Stimulated activated CD8-positive, alpha-beta memory T cell treated with anti-CD3 and anti-CD28 coated beads, Interleukin-15, amount 100 ng/mL, for 24 hours (primary cell): Measurements from ENCODE around the gene ZSCAN5C.
"Not testable (repeated sequence)": the region's sequence is repeated elsewhere in the genome, so short reads cannot be mapped to it uniquely, and the experiment has no call there.

ENCODE experiments used
- DNase-seq: peaks from one replicate; pipeline ENCODE4 v3.0.0-alpha.2; 2020; ENCODE audit warnings: low read depth

The ZSCAN5C gene

DNA sequence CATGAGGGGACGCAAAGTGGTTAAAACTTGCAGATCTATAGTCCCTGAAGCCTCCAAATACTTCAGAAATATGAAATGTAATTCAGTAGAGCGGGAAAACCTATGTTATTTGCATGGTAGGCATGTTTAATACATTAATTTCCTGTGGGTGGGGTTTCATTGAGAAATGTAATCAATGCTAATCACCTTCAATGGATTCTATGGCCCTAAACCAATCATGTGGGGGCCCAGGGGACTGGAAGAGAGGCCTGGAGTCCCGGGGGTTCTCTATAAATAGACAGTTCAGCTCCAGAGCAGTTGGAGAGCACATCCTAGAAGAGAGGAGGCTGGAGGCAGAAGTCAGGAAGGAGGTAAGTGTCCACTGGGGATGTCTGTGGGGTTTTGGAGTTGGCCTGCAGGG is at the start of gene ZSCAN5C:
Gene ZSCAN5C (plus strand): TSS at position 301 of the 400 bp plus-strand sequence. CDS start 3,641 bp downstream, outside the sequence.
- no peak for DNase-seq

DNA sequence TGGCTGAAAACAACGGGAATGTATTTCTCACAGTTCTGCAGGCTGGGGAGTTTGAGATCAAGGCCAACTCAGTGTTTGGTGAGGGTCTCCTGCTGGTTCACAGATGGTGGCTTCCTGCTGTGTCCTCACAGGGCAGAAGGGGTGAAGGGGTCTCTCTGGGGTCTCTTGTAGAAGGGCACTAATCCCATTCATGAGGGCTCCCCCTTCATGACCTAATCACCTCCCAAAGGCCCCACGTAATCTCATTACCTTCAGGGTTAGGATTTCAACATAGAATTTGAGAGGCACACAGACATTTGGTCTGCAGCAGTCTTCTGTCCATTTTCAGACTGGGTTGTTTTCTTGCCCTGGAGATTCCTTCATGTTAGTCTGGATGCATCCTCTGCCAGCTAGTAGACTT is 49.4 kb upstream of the ZSCAN5C start:
- DNase-seq, result no peak

GRCh38 chr19:56153507-56153906 is 48.6 kb upstream of the ZSCAN5C start:
- no peak for DNase-seq

GRCh38 chr19:56155124-56155687 is 46.9 kb upstream of the ZSCAN5C start:
- DNase-seq, result no peak

GRCh38 chr19:56156768-56157167 is 45.3 kb upstream of the ZSCAN5C start:
- no peak for DNase-seq

DNA sequence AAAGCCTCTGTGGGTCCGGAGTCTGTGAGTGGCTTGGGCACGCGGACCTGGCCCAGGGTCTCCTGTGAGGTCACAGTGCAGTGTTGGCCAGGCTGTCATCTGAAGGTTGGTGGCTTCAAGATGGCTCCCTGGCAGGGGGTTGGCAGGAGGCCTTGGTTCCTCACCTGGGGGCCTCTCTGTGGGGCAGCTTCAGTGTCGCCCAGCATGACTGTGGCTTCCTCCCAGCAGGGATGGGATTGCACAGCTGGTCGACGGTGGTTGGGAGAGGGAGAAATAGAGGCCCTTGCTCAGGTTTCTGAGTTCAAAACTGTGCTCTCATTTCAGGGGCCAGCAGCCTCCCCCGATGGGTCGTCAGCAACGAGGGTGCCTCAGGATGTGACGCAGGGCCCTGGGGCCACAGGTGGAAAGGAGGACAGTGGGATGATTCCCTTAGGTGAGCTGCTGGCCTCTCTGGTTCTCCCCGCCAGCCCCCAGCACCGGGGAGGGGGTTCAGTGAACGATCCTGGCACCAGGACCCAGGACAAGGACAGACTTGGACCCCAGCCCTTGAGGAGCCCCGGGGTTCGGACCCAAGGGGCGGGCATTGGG is 43.8 kb upstream of the ZSCAN5C start:
- DNase-seq, result no peak

DNA sequence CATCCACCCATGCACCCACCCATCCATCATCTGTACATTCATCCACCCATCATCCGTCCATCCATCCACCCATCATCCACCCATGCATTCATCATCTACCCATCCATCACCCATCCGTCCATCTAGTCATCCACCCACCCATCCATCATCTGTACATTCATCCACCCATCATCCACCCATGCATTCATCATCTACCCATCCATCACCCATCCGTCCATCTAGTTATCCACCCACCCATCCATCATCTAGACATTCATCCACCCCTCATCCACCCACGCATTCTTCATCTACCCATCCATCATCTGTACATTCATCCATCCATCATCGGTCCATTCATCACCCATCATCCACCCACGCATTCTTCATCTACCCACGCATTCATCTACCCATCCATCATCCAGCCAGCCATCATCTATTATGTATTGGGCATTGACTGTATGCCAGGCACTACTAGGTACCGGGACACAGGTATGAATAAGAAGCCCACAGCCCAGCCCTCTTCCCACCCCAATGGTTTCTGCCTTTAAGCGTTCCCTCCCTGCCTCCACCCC is 43.0 kb upstream of the ZSCAN5C start:
- DNase-seq, result no peak

DNA sequence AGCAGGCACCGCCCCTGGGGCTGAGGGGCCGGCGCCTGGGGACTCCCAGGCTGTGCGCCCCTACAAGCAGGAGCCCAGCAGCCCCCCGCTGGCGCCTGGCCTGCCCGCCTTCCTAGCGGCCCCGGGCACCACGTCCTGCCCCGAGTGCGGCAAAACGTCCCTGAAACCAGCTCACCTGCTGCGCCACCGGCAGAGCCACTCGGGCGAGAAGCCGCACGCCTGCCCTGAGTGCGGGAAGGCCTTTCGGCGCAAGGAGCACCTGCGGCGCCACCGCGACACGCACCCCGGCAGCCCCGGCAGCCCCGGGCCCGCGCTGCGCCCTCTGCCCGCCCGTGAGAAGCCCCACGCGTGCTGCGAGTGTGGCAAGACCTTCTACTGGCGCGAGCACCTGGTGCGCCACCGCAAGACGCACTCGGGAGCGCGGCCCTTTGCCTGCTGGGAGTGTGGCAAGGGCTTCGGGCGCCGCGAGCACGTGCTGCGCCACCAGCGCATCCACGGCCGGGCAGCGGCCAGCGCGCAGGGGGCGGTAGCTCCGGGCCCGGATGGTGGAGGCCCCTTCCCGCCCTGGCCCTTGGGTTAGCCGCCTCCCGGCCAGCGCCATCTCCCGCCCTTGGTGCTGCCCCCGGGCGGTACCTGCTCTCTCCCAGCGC is 42.3 kb upstream of the ZSCAN5C start:
- no peak for DNase-seq

- no peak for DNase-seq
Measured at GRCh38 chr19:56161534-56161933, 40.5 kb upstream of the ZSCAN5C start.

GRCh38 chr19:56162258-56162657 is 39.8 kb upstream of the ZSCAN5C start:
- no peak for DNase-seq

DNA sequence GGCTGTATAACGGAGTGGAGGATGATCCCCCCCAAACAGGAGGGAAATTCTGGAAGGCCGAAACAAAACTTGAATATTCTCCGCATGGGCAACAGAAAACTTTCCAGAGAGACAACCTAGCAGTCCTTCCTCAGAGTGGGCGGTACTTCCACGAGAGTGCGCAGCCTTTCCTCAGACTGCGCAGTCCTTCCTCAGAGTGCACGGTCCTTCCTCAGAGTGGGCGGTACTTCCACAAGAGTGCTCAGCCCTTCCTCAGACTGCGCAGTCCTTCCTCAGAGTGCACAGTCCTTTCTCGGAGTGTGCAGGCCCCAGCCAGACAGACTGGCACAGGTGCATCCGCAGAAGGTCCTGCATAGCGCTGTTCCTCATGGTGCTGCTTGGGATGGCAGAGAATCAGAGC is 39.0 kb upstream of the ZSCAN5C start:
- DNase-seq, result no peak

GRCh38 chr19:56167064-56167578 is 35.0 kb upstream of the ZSCAN5C start:
- no peak for DNase-seq

GRCh38 chr19:56170261-56170660 is 31.8 kb upstream of the ZSCAN5C start:
- no peak for DNase-seq

GRCh38 chr19:56174086-56174485 is 28.0 kb upstream of the ZSCAN5C start:
- DNase-seq, result no peak

GRCh38 chr19:56174550-56174949 is 27.5 kb upstream of the ZSCAN5C start:
- no peak for DNase-seq

DNA sequence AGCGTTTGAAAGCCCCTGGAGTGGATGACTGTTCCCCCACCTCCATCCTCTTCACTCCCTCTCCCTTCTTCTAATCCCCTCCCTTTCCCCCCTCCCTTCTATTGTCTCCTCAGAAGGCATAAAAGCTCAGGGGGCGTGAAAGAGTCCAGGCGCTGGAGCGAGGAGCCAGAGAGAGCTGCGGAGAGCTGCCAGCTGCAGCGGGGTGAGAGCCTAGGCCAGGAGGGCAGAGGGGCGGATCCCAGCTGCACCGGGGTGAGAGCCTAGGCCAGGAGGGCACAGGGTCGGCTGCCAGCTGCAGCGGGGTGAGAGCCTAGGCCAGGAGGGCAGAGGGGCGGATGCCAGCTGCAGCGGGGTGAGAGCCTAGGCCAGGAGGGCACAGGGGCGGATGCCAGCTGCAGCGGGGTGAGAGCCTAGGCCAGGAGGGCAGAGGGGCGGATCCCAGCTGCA is 26.2 kb upstream of the ZSCAN5C start, which contains the start of gene GALP:
Gene GALP (plus strand): TSS at position 148 of the 447 bp plus-strand sequence. CDS start 1,101 bp downstream, outside the sequence.
- DNase-seq, result not testable (repeated sequence)

DNA sequence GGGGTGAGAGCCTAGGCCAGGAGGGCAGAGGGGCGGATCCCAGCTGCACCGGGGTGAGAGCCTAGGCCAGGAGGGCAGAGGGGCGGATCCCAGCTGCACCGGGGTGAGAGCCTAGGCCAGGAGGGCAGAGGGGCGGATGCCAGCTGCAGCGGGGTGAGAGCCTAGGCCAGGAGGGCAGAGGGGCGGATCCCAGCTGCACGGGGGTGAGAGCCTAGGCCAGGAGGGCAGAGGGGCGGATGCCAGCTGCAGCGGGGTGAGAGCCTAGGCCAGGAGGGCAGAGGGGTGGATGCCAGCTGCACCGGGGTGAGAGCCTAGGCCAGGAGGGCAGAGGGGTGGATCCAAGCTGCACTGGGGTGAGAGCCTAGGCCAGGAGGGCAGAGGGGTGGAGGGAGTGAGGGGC is 25.8 kb upstream of the ZSCAN5C start:
- DNase-seq, result not testable (repeated sequence)

GRCh38 chr19:56176881-56177280 is 25.2 kb upstream of the ZSCAN5C start:
- no peak for DNase-seq

- DNase-seq, result no peak
Measured at GRCh38 chr19:56177564-56178243, 24.4 kb upstream of the ZSCAN5C start.

DNA sequence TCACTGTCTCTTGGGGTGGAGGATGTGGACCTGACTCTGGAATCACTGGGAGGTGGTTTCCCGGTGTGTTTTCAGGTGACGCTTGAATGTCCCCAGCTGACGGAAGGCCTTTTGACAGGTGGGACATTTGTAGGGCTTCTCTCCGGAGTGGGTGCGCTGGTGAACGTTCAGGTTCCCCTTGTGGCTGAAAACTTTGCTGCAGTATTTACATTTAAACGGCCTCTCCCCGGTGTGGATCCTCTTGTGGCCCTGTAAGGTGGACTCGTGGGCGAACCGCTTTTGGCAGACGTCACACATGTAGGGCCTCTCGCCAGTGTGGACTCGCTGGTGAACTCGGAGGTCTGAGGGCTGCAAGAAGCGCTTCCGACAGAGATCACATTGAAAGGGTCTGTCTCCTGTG is 12.3 kb upstream of the ZSCAN5C start:
- no peak for DNase-seq

- DNase-seq, result no peak
Measured at GRCh38 chr19:56191115-56191514, 11.0 kb upstream of the ZSCAN5C start.

GRCh38 chr19:56191711-56192110 is 10.4 kb upstream of the ZSCAN5C start:
- DNase-seq, result no peak
